ENCODE results near the gene TRAT1. TPM values are rescaled to one million over a fixed set of nuclear protein-coding genes. Genes with fewer than 3 reads are reported as not detected.

The TRAT1 gene
- total RNA-seq, 1 experiment from 2014 or later, result 0.11 TPM

DNA sequence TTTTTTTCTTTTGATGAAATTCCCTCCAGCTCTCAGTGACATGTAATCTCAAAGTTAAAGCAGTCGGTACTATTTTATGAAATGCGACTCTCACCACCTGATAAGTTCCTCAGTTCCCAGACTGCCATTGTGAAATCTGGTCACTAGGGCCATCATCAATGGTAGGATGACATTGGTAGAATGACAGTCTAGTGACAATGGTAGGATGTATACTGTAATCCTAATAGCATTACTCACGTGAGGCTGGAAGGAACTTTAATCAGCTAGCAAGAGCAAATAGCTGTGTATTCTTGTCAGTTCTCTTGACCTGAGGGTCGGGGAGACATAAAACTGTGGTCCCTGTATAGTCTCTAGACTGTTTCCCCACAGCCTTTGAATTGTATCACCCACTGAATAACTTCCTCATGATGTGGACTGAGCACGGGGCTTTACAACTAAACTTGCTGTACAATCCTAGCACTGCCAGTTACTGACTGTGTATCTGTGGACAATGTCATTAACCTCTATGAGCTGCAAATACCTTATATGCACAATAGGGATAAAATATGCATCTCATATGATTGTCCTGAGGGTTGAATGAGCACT is 23.2 kb downstream of the TRAT1 start:
- Mint-ChIP-seq H3K27ac (no peak overlapping the region), H3K9me3 (no peaks in the 10 kb centered on the region), H3K27me3 (ENCODE audit: low read depth) (no peaks in the 10 kb centered on the region), H3K36me3 (no peaks in the 10 kb centered on the region), H3K4me1 (no peaks in the 10 kb centered on the region), H3K4me3 (no peak overlapping the region)
- ATAC-seq (no peak), DNase-seq (ENCODE audit: low spot score) (no peak)
- TF ChIP-seq FOXP1 (CRISPR knock-in tag; IDR thresholded peaks at IDR 0.05; ENCODE audit: borderline replicate concordance) (no peak), ZNF317 (CRISPR knock-in tag; IDR thresholded peaks at IDR 0.05; ENCODE audit: borderline replicate concordance, low read depth) (no peak), SOX15 (CRISPR knock-in tag; IDR thresholded peaks at IDR 0.05) (no peak), ATF2 (CRISPR knock-in tag; IDR thresholded peaks at IDR 0.05; ENCODE audit: borderline replicate concordance, low read depth) (no peak), RORB (CRISPR knock-in tag; IDR thresholded peaks at IDR 0.05) (no peak)
- TF ChIP-seq, protein P1, sequence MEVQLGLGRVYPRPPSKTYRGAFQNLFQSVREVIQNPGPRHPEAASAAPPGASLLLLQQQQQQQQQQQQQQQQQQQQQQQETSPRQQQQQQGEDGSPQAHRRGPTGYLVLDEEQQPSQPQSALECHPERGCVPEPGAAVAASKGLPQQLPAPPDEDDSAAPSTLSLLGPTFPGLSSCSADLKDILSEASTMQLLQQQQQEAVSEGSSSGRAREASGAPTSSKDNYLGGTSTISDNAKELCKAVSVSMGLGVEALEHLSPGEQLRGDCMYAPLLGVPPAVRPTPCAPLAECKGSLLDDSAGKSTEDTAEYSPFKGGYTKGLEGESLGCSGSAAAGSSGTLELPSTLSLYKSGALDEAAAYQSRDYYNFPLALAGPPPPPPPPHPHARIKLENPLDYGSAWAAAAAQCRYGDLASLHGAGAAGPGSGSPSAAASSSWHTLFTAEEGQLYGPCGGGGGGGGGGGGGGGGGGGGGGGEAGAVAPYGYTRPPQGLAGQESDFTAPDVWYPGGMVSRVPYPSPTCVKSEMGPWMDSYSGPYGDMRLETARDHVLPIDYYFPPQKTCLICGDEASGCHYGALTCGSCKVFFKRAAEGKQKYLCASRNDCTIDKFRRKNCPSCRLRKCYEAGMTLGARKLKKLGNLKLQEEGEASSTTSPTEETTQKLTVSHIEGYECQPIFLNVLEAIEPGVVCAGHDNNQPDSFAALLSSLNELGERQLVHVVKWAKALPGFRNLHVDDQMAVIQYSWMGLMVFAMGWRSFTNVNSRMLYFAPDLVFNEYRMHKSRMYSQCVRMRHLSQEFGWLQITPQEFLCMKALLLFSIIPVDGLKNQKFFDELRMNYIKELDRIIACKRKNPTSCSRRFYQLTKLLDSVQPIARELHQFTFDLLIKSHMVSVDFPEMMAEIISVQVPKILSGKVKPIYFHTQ (CRISPR knock-in tag; IDR thresholded peaks at IDR 0.05), result no peak
- TF ChIP-seq, protein P2, sequence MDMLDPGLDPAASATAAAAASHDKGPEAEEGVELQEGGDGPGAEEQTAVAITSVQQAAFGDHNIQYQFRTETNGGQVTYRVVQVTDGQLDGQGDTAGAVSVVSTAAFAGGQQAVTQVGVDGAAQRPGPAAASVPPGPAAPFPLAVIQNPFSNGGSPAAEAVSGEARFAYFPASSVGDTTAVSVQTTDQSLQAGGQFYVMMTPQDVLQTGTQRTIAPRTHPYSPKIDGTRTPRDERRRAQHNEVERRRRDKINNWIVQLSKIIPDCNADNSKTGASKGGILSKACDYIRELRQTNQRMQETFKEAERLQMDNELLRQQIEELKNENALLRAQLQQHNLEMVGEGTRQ (CRISPR knock-in tag; IDR thresholded peaks at IDR 0.05), result no peak
- ChIA-PET CTCF (no interaction called here), POLR2A (no interaction called here)

DNA sequence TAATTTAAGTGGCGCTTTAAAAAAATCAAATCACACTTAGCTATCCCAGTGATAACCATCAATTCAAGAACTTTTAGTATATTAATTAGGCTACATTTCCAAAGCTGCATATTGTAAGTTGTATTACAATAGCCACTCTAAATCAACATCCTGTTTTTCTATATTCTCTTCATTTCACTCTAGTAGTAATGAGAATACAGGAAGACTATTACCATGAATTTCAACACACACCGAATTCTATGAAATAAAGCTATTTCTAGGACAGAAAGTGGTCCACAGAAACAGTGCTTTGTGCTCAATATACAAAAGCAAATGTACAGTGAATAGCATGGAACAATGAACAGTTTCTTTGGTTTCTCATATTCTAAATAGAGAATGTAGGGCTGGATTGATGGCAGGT is 24.6 kb downstream of the TRAT1 start:
- DNase-seq (ENCODE audit: low spot score), result no peak
- no peak for ATAC-seq
- Mint-ChIP-seq H3K4me3 (no peak overlapping the region), H3K27me3 (ENCODE audit: low read depth) (no peaks in the 10 kb centered on the region), H3K9me3 (no peaks in the 10 kb centered on the region), H3K36me3 (no peaks in the 10 kb centered on the region), H3K4me1 (no peaks in the 10 kb centered on the region), H3K27ac (no peak overlapping the region)
- ChIA-PET POLR2A (no interaction called here), CTCF (no interaction called here)
- TF ChIP-seq ZNF532 (CRISPR knock-in tag; IDR thresholded peaks at IDR 0.05; ENCODE audit: borderline replicate concordance) (no peak), JAZF1 (CRISPR knock-in tag; IDR thresholded peaks at IDR 0.05) (no peak), FOXP1 (CRISPR knock-in tag; IDR thresholded peaks at IDR 0.05; ENCODE audit: borderline replicate concordance) (no peak), ZBTB21 (CRISPR knock-in tag; IDR thresholded peaks at IDR 0.05; ENCODE audit: borderline replicate concordance) (no peak), SMAD4 (CRISPR knock-in tag; IDR thresholded peaks at IDR 0.05) (no peak), CREM (CRISPR knock-in tag; IDR thresholded peaks at IDR 0.05) (no peak), TEAD1 (CRISPR knock-in tag; IDR thresholded peaks at IDR 0.05) (no peak), NR3C1 (CRISPR knock-in tag; conservative IDR thresholded peaks at IDR 0.05; ENCODE audit: low read depth) (no peak)
- TF ChIP-seq, protein P3, sequence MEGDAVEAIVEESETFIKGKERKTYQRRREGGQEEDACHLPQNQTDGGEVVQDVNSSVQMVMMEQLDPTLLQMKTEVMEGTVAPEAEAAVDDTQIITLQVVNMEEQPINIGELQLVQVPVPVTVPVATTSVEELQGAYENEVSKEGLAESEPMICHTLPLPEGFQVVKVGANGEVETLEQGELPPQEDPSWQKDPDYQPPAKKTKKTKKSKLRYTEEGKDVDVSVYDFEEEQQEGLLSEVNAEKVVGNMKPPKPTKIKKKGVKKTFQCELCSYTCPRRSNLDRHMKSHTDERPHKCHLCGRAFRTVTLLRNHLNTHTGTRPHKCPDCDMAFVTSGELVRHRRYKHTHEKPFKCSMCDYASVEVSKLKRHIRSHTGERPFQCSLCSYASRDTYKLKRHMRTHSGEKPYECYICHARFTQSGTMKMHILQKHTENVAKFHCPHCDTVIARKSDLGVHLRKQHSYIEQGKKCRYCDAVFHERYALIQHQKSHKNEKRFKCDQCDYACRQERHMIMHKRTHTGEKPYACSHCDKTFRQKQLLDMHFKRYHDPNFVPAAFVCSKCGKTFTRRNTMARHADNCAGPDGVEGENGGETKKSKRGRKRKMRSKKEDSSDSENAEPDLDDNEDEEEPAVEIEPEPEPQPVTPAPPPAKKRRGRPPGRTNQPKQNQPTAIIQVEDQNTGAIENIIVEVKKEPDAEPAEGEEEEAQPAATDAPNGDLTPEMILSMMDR (IDR thresholded peaks at IDR 0.05), result no peak
- TF ChIP-seq, protein P4, sequence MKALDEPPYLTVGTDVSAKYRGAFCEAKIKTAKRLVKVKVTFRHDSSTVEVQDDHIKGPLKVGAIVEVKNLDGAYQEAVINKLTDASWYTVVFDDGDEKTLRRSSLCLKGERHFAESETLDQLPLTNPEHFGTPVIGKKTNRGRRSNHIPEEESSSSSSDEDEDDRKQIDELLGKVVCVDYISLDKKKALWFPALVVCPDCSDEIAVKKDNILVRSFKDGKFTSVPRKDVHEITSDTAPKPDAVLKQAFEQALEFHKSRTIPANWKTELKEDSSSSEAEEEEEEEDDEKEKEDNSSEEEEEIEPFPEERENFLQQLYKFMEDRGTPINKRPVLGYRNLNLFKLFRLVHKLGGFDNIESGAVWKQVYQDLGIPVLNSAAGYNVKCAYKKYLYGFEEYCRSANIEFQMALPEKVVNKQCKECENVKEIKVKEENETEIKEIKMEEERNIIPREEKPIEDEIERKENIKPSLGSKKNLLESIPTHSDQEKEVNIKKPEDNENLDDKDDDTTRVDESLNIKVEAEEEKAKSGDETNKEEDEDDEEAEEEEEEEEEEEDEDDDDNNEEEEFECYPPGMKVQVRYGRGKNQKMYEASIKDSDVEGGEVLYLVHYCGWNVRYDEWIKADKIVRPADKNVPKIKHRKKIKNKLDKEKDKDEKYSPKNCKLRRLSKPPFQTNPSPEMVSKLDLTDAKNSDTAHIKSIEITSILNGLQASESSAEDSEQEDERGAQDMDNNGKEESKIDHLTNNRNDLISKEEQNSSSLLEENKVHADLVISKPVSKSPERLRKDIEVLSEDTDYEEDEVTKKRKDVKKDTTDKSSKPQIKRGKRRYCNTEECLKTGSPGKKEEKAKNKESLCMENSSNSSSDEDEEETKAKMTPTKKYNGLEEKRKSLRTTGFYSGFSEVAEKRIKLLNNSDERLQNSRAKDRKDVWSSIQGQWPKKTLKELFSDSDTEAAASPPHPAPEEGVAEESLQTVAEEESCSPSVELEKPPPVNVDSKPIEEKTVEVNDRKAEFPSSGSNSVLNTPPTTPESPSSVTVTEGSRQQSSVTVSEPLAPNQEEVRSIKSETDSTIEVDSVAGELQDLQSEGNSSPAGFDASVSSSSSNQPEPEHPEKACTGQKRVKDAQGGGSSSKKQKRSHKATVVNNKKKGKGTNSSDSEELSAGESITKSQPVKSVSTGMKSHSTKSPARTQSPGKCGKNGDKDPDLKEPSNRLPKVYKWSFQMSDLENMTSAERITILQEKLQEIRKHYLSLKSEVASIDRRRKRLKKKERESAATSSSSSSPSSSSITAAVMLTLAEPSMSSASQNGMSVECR (CRISPR knock-in tag; IDR thresholded peaks at IDR 0.05; ENCODE audit: borderline replicate concordance), result no peak
- TF ChIP-seq, protein P5, sequence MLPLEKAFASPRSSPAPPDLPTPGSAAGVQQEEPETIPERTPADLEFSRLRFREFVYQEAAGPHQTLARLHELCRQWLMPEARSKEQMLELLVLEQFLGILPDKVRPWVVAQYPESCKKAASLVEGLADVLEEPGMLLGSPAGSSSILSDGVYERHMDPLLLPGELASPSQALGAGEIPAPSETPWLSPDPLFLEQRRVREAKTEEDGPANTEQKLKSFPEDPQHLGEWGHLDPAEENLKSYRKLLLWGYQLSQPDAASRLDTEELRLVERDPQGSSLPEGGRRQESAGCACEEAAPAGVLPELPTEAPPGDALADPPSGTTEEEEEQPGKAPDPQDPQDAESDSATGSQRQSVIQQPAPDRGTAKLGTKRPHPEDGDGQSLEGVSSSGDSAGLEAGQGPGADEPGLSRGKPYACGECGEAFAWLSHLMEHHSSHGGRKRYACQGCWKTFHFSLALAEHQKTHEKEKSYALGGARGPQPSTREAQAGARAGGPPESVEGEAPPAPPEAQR (CRISPR knock-in tag; IDR thresholded peaks at IDR 0.05), result no peak
